Loucy (cell line): ENCODE data around the gene B3GAT3.

ENCODE experiments used
- H2AFZ ChIP-seq: fragments of 200-600 bp; sonication (generic); 2 replicates; pipeline ENCODE4 v1.6.0; 2016; ENCODE audit warnings: antibody characterized with exemption, mild to moderate bottlenecking, low read length, moderate library complexity
- H3F3A ChIP-seq: fragments of 200-600 bp; 2 replicates; pipeline ENCODE4 v1.6.0; 2016; ENCODE audit warnings: antibody characterized with exemption, low read depth, mild to moderate bottlenecking
- H3K27me3 ChIP-seq: fragments of 200-600 bp; sonication (generic); 2 replicates; pipeline ENCODE4 v1.6.1; 2014; ENCODE audit warnings: low read length, mild to moderate bottlenecking; ENCODE audit not compliant: insufficient read depth, poor library complexity, severe bottlenecking
- H3K36me3 ChIP-seq: fragments of 200-600 bp; sonication (generic); 2 replicates; pipeline ENCODE4 v1.6.1; 2016; ENCODE audit warnings: low read length; ENCODE audit not compliant: insufficient read depth
- H3K4me1 ChIP-seq: fragments of 200-600 bp; sonication (generic); 2 replicates; pipeline ENCODE4 v1.5.1; 2014; ENCODE audit warnings: low read length, mild to moderate bottlenecking; ENCODE audit not compliant: insufficient read depth, poor library complexity, severe bottlenecking
- H3K4me2 ChIP-seq: fragments of 200-600 bp; sonication (generic); 2 replicates; pipeline ENCODE4 v1.6.0; 2014; ENCODE audit warnings: antibody characterized with exemption, low read length, low read depth, mild to moderate bottlenecking; ENCODE audit not compliant: poor library complexity, severe bottlenecking
- H3K4me3 ChIP-seq: fragments of 200-600 bp; sonication (generic); 2 replicates; pipeline ENCODE4 v1.5.1; 2014; ENCODE audit warnings: low read length, mild to moderate bottlenecking, mixed read lengths; ENCODE audit not compliant: poor library complexity, severe bottlenecking
- H3K79me2 ChIP-seq: fragments of 200-600 bp; sonication (generic); 2 replicates; pipeline ENCODE4 v1.6.1; 2014; ENCODE audit warnings: low read length; ENCODE audit not compliant: insufficient read depth
- H3K9ac ChIP-seq: fragments of 200-600 bp; sonication (generic); 2 replicates; pipeline ENCODE4 v1.6.0; 2014; ENCODE audit warnings: mild to moderate bottlenecking, low read depth, low read length, moderate library complexity; ENCODE audit not compliant: poor library complexity, severe bottlenecking
- H3K9me2 ChIP-seq: fragments of 200-600 bp; sonication (generic); replicated peaks from 2 replicates; pipeline ENCODE4 v1.6.1; 2016; ENCODE audit warnings: low read depth, low read length, mixed read lengths
- H3K9me3 ChIP-seq: fragments of 200-600 bp; sonication (generic); 2 replicates; pipeline ENCODE4 v1.6.1; 2014; ENCODE audit warnings: mild to moderate bottlenecking, antibody characterized with exemption, low read length, low read depth; ENCODE audit not compliant: insufficient read depth
- H4K20me1 ChIP-seq: fragments of 200-600 bp; sonication (generic); 2 replicates; pipeline ENCODE4 v1.6.0; 2014; ENCODE audit warnings: antibody characterized with exemption, low read length, mild to moderate bottlenecking; ENCODE audit not compliant: insufficient read depth, poor library complexity, severe bottlenecking
- EZH2phosphoT487 ChIP-seq: fragments of 200-600 bp; IDR thresholded peaks from 2 replicates; pipeline ENCODE4 v1.6.1; 2018; ENCODE audit warnings: antibody characterized with exemption, mild to moderate bottlenecking, moderate library complexity, borderline replicate concordance
- TF ChIP-seq, protein P1 (sequence below): fragments of 200-600 bp; sonication (generic); conservative IDR thresholded peaks from 2 replicates; pipeline ENCODE4 v1.5.1; 2014; ENCODE audit warnings: mild to moderate bottlenecking, antibody characterized with exemption, low read length

The B3GAT3 gene

DNA sequence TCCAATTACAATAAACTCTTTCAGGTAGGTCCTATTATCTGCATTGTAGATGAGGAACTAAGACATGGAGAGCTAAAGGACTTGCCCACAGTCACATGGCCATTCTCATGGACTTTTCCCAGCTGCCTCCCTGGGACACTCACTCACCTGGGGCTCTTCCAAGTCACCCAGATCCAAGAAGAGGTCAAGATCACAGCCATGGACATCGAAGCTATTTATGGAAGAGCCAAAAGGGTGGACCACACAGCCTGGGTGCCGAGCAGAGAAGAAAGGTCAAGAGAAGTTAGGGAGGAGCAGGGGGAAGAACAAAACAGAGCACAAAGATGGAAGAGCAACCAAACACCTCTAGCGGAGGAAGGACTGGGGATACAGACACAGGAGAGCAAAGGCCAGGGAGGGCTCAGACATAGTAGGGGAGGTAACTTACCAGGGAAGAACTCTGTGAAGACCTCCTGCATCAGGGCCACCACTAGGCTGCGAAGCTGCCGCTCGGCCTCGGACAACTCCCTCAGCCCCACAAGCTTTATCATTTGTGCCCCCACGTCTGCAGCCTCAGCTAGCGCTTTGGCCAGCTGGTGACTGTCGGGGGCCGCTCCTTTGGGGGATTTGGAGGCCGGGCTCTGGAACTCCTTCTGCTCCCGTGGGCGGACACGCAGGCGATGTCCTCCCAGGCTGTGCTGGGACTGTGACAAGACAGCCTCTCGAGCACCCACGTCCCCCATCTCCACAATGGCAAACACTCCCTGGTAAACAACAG lies 40.6 kb downstream of the B3GAT3 start:
- Histone ChIP-seq H3K79me2 (peaks cover 31% of the 10 kb centered on the region; the same call in 1 of the 2 replicates), H3K36me3 (peaks cover 39% of the 10 kb centered on the region; the same call in 1 of the 2 replicates), H3K27me3 (no peaks in the 10 kb centered on the region), H3F3A (no peaks in the 10 kb centered on the region), H3K9me3 (no peaks in the 10 kb centered on the region), H3K4me2 (no peak overlapping the region), H3K4me3 (no peak overlapping the region), H3K9me2 (no peaks in the 10 kb centered on the region), H2AFZ (no peak overlapping the region), H4K20me1 (peaks cover 4% of the 10 kb centered on the region), H3K4me1 (no peaks in the 10 kb centered on the region), H3K9ac (no peak overlapping the region)
- TF ChIP-seq, protein P1, sequence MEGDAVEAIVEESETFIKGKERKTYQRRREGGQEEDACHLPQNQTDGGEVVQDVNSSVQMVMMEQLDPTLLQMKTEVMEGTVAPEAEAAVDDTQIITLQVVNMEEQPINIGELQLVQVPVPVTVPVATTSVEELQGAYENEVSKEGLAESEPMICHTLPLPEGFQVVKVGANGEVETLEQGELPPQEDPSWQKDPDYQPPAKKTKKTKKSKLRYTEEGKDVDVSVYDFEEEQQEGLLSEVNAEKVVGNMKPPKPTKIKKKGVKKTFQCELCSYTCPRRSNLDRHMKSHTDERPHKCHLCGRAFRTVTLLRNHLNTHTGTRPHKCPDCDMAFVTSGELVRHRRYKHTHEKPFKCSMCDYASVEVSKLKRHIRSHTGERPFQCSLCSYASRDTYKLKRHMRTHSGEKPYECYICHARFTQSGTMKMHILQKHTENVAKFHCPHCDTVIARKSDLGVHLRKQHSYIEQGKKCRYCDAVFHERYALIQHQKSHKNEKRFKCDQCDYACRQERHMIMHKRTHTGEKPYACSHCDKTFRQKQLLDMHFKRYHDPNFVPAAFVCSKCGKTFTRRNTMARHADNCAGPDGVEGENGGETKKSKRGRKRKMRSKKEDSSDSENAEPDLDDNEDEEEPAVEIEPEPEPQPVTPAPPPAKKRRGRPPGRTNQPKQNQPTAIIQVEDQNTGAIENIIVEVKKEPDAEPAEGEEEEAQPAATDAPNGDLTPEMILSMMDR = no peak
- TF ChIP-seq EZH2phosphoT487 = no peak

DNA sequence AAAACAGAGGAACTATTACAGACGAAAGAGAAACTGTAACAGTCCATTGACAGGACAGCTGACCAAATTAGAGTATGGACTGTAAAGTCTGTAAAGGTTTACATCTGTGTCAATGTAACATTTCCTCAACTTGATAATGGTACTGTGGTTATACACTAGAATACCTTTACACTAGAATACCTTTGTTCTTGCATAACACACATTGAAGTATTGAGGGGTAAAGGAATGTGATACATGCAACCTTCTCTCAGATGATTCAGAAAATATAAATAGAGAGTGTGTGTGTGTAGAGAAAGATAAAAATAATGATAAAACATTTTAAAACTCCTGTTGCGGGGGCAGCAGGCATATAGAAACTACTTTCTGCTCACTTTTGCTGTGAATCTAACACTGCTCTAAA lies 42.5 kb downstream of the B3GAT3 start:
- Histone ChIP-seq H3K9ac (no peak overlapping the region), H3K79me2 (peaks cover 33% of the 10 kb centered on the region; the same call in 1 of the 2 replicates), H3F3A (no peaks in the 10 kb centered on the region), H3K4me3 (no peak overlapping the region), H3K9me2 (no peaks in the 10 kb centered on the region), H4K20me1 (peaks cover 4% of the 10 kb centered on the region), H3K4me1 (peaks cover 8% of the 10 kb centered on the region), H3K4me2 (no peak overlapping the region), H3K36me3 (peaks cover 39% of the 10 kb centered on the region; the same call in 1 of the 2 replicates), H2AFZ (no peak overlapping the region), H3K9me3 (no peaks in the 10 kb centered on the region), H3K27me3 (no peaks in the 10 kb centered on the region)
- TF ChIP-seq, protein P1 = no peak

DNA sequence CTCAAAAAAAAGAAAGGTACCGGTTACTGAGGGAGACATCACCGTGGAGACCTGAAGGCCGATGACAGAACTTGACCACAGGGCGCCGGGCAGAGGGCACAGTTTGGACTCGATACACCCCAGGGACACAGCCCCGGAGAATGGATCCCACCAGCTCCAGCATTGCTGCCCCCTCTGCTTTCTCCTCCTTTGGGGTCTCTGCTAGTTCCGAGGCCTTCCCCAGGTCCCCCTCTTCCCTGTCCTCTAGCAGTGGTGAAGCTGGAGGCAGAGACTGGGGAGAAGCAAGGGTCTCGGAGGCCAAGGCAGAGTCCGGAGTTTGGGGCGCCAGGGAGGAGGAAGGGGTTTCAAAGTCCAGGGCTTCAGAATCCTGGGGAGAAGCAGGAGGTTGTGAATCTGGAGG lies 43.2 kb downstream of the B3GAT3 start:
- Histone ChIP-seq H3K9me2 (no peaks in the 10 kb centered on the region), H2AFZ (no peak overlapping the region), H3K36me3 (peaks cover 36% of the 10 kb centered on the region; the same call in 1 of the 2 replicates), H3F3A (no peaks in the 10 kb centered on the region), H3K27me3 (peaks cover 2% of the 10 kb centered on the region), H3K4me1 (peaks cover 9% of the 10 kb centered on the region), H3K9ac (no peak overlapping the region), H3K4me3 (no peak overlapping the region), H4K20me1 (no peaks in the 10 kb centered on the region), H3K4me2 (no peak overlapping the region), H3K9me3 (no peaks in the 10 kb centered on the region), H3K79me2 (peaks cover 27% of the 10 kb centered on the region)
- TF ChIP-seq, protein P1 = no peak
- TF ChIP-seq EZH2phosphoT487 = no peak
